HepG2 (cell line): ENCODE measurements around the gene ADAMTS13. TPM values are rescaled to one million over a fixed set of nuclear protein-coding genes. Genes with fewer than 3 reads are reported as not detected.
A peak's percentile ranks its signal among the peaks of the same experiment; 100 is the strongest.

Experiments
- ADNP ChIP-seq: sonication (generic); formaldehyde crosslinking; IDR thresholded peaks from 2 replicates; pipeline ENCODE4 v1.4.0; 2020; ENCODE audit warnings: missing genetic modification reagents
- BCL6 ChIP-seq: IDR thresholded peaks from 2 replicates; pipeline ENCODE4 v1.6.1; 2016; ENCODE audit warnings: missing genetic modification reagents, missing compliant biosample characterization
- CEBPB ChIP-seq: IDR thresholded peaks from 2 replicates; pipeline ENCODE4 v1.6.1; 2011; ENCODE audit warnings: low read depth, low read length, improper control_type of control experiment, borderline replicate concordance
- CEBPZ ChIP-seq: IDR thresholded peaks from 2 replicates; pipeline ENCODE4 v1.6.1; 2012; ENCODE audit warnings: low read length, improper control_type of control experiment
- FOXC1 ChIP-seq: sonication (generic); formaldehyde crosslinking; IDR thresholded peaks from 2 replicates; pipeline ENCODE4 v1.8.0; 2022; ENCODE audit warnings: mild to moderate bottlenecking, missing genetic modification reagents, borderline replicate concordance
- KLF12 ChIP-seq: sonication (generic); formaldehyde crosslinking; IDR thresholded peaks from 2 replicates; pipeline ENCODE4 v1.4.0; 2020; ENCODE audit warnings: missing genetic modification reagents, borderline replicate concordance
- NFYB ChIP-seq: sonication (generic); formaldehyde crosslinking; IDR thresholded peaks from 2 replicates; pipeline ENCODE4 v1.4.0; 2020; ENCODE audit warnings: missing genetic modification reagents
- PATZ1 ChIP-seq: sonication (generic); formaldehyde crosslinking; IDR thresholded peaks from 2 replicates; pipeline ENCODE4 v1.4.0; 2020; ENCODE audit warnings: missing genetic modification reagents
- PPARG ChIP-seq: conservative IDR thresholded peaks from 2 replicates; pipeline ENCODE4 v1.6.1; 2016; ENCODE audit warnings: missing biosample characterization, missing genetic modification reagents
- RFXAP ChIP-seq: sonication (generic); formaldehyde crosslinking; IDR thresholded peaks from 2 replicates; pipeline ENCODE4 v1.4.0; 2020; ENCODE audit warnings: missing genetic modification reagents, borderline replicate concordance
- SATB2 ChIP-seq: sonication (generic); formaldehyde crosslinking; IDR thresholded peaks from 2 replicates; pipeline ENCODE4 v1.5.0; 2020; ENCODE audit warnings: missing genetic modification reagents
- SMYD3 ChIP-seq: sonication (generic); formaldehyde crosslinking; IDR thresholded peaks from 2 replicates; pipeline ENCODE4 v1.8.1; 2023; ENCODE audit warnings: mild to moderate bottlenecking, missing genetic modification reagents
- STAG1 ChIP-seq: sonication (generic); formaldehyde crosslinking; IDR thresholded peaks from 2 replicates; pipeline ENCODE4 v1.4.0; 2020; ENCODE audit warnings: missing genetic modification reagents
- THYN1 ChIP-seq: sonication (generic); formaldehyde crosslinking; IDR thresholded peaks from 2 replicates; pipeline ENCODE4 v1.8.1; 2023; ENCODE audit warnings: low read depth, mild to moderate bottlenecking, moderate library complexity, missing genetic modification reagents, borderline replicate concordance
- XBP1 ChIP-seq: sonication (generic); formaldehyde crosslinking; IDR thresholded peaks from 2 replicates; pipeline ENCODE4 v1.5.0; 2020; ENCODE audit warnings: missing genetic modification reagents
- ZBTB7B ChIP-seq: sonication (generic); formaldehyde crosslinking; IDR thresholded peaks from 2 replicates; pipeline ENCODE4 v1.4.0; 2020; ENCODE audit warnings: missing genetic modification reagents
- ZMYM2 ChIP-seq: sonication (generic); formaldehyde crosslinking; IDR thresholded peaks from 2 replicates; pipeline ENCODE4 v1.8.0; 2022; ENCODE audit warnings: mild to moderate bottlenecking, missing genetic modification reagents
- ZNF326 ChIP-seq: sonication (generic); formaldehyde crosslinking; IDR thresholded peaks from 2 replicates; pipeline ENCODE4 v1.4.0; 2020; ENCODE audit warnings: missing genetic modification reagents, borderline replicate concordance
- ZNF367 ChIP-seq: sonication (generic); formaldehyde crosslinking; IDR thresholded peaks from 2 replicates; pipeline ENCODE4 v1.4.0; 2020; ENCODE audit warnings: missing genetic modification reagents, borderline replicate concordance
- ZNF512B ChIP-seq: sonication (generic); formaldehyde crosslinking; IDR thresholded peaks from 2 replicates; pipeline ENCODE4 v1.5.1; 2020; ENCODE audit warnings: missing genetic modification reagents, mild to moderate bottlenecking, borderline replicate concordance
- ZNF549 ChIP-seq: sonication (generic); formaldehyde crosslinking; IDR thresholded peaks from 2 replicates; pipeline ENCODE4 v1.5.0; 2020; ENCODE audit warnings: missing genetic modification reagents
- ZNF672 ChIP-seq: sonication (generic); formaldehyde crosslinking; IDR thresholded peaks from 2 replicates; pipeline ENCODE4 v1.8.1; 2022; ENCODE audit warnings: missing genetic modification reagents
- ZNF674 ChIP-seq: sonication (generic); formaldehyde crosslinking; IDR thresholded peaks from 2 replicates; pipeline ENCODE4 v1.5.0; 2020; ENCODE audit warnings: low read depth, mild to moderate bottlenecking, missing genetic modification reagents
- ZNF703 ChIP-seq: sonication (generic); formaldehyde crosslinking; IDR thresholded peaks from 2 replicates; pipeline ENCODE4 v1.5.1; 2020; ENCODE audit warnings: missing genetic modification reagents, mild to moderate bottlenecking, moderate library complexity, borderline replicate concordance
- ZSCAN31 ChIP-seq: sonication (generic); formaldehyde crosslinking; IDR thresholded peaks from 2 replicates; pipeline ENCODE4 v1.5.0; 2020; ENCODE audit warnings: low read depth, mild to moderate bottlenecking, missing genetic modification reagents
- polyA plus RNA-seq, 8 experiments: library from polyadenylated mRNA; depleted of rRNA in 3 of 8; stranded (reverse) in 7 of 8; unstranded in 1 of 8; fragments of >200 nt; fragmentation: Illumina TruSeq in 4 of 8; extraction: Trizol in 4 of 8; gene quantifications; 2 replicates each; pipeline versions ENCODE4 v1.2.1 to v1.2.3, GENCODE V29; 2011 to 2016; ENCODE audit warnings: low read depth in 4 of 8, missing spikeins in 1 of 8, mixed read lengths in 1 of 8; ENCODE audit not compliant: insufficient read depth in 1 of 8
- total RNA-seq, 5 experiments: library from RNA; depleted of rRNA; stranded (reverse); fragments of >200 nt; fragmentation: Illumina TruSeq; extraction: Trizol; gene quantifications; 2 replicates each; pipeline ENCODE4 v1.2.3, GENCODE V29; 2016; ENCODE audit warnings: low read depth in 1 of 5

ADAMTS13 gene
- total and polyA plus RNA-seq, 2 of the 13 experiments (the other 11 are each of a cell fraction or from before 2014, with no cell fraction given) = 0.91 to 4.5 TPM

GRCh38 chr9:133506653-133507038 lies 84.5 kb downstream of the ADAMTS13 start (continued):
- TF ChIP-seq CEBPB = no peak
- TF ChIP-seq PATZ1 = peak; percentile 48
- TF ChIP-seq ZNF674 (CRISPR knock-in tag) = 0 out of 2 replicates have a peak, but pooled peaks have one; percentile 59
- peak; percentile 89 for TF ChIP-seq RFXAP
- TF ChIP-seq STAG1 (CRISPR knock-in tag) = 0 out of 2 replicates have a peak, but pooled peaks have one; percentile 21
- TF ChIP-seq ZMYM2 (CRISPR knock-in tag) = no peak
- no peak for TF ChIP-seq ZNF703 (CRISPR knock-in tag)
- no peak for TF ChIP-seq CEBPZ
- TF ChIP-seq NFYB (CRISPR knock-in tag) = no peak
- TF ChIP-seq ZNF549 (CRISPR knock-in tag) = no peak
- no peak for TF ChIP-seq THYN1
- no peak for TF ChIP-seq ADNP (CRISPR knock-in tag)
- no peak for TF ChIP-seq ZNF512B (CRISPR knock-in tag)
- TF ChIP-seq ZNF326 (CRISPR knock-in tag) = no peak
- TF ChIP-seq ZNF672 (CRISPR knock-in tag) = no peak
- peak; percentile 95 for TF ChIP-seq ZSCAN31 (CRISPR knock-in tag)
- no peak for TF ChIP-seq XBP1 (CRISPR knock-in tag)
- peak; percentile 70; the same call in 1 of the 2 replicates for TF ChIP-seq ZBTB7B (CRISPR knock-in tag)
- peak; percentile 69 for TF ChIP-seq BCL6 (CRISPR knock-in tag)
- no peak for TF ChIP-seq SMYD3 (CRISPR knock-in tag)
- no peak for TF ChIP-seq SATB2 (CRISPR knock-in tag)
- TF ChIP-seq ZNF367 (CRISPR knock-in tag) = 0 out of 2 replicates have a peak, but pooled peaks have one; percentile 65
- peak; percentile 63; the same call in 1 of the 2 replicates for TF ChIP-seq FOXC1 (CRISPR knock-in tag)
- TF ChIP-seq PPARG (CRISPR knock-in tag) = peak; percentile 66; the same call in 1 of the 2 replicates
- peak; percentile 75; the same call in 1 of the 2 replicates for TF ChIP-seq KLF12 (CRISPR knock-in tag)
